Measurements from ENCODE around the gene AP4S1.

Gene AP4S1

GRCh38 chr14:31110872-31111271 lies 85.4 kb downstream of the AP4S1 start:
- H3K9me3 ChIP-seq, result no peaks in the 10 kb centered on the region
- TF ChIP-seq CTCF (IDR thresholded peaks at IDR 0.05; ENCODE audit: low read depth, low read length), result no peak
- H3K27me3 ChIP-seq, result no peaks in the 10 kb centered on the region
- no peaks in the 10 kb centered on the region for H3K4me1 ChIP-seq
- no peak for DNase-seq
- H3K4me3 ChIP-seq (ENCODE audit: low read depth, low read length), result no peak overlapping the region
- peaks cover 69% of the 10 kb centered on the region for H3K36me3 ChIP-seq

GRCh38 chr14:31113794-31114193 lies 88.3 kb downstream of the AP4S1 start:
- Histone ChIP-seq H3K36me3 (peaks cover 71% of the 10 kb centered on the region), H3K27me3 (no peaks in the 10 kb centered on the region), H3K4me3 (ENCODE audit: low read depth, low read length) (no peak overlapping the region), H3K4me1 (no peaks in the 10 kb centered on the region), H3K9me3 (no peaks in the 10 kb centered on the region)
- no peak for DNase-seq
- TF ChIP-seq CTCF (IDR thresholded peaks at IDR 0.05; ENCODE audit: low read depth, low read length), result no peak

- H3K36me3 ChIP-seq, result peaks cover 80% of the 10 kb centered on the region
- no peak for TF ChIP-seq CTCF (IDR thresholded peaks at IDR 0.05; ENCODE audit: low read depth, low read length)
These were observed 93.4 kb downstream of the AP4S1 start for GRCh38 chr14:31118892-31119291.

GRCh38 chr14:31122098-31122611 lies 96.7 kb downstream of the AP4S1 start:
- no peaks in the 10 kb centered on the region for H3K9me3 ChIP-seq
- no peak for TF ChIP-seq CTCF (IDR thresholded peaks at IDR 0.05; ENCODE audit: low read depth, low read length)
- peaks cover 72% of the 10 kb centered on the region for H3K36me3 ChIP-seq
- H3K27me3 ChIP-seq, result no peaks in the 10 kb centered on the region
- no peak for DNase-seq
- H3K4me1 ChIP-seq, result no peaks in the 10 kb centered on the region
- H3K4me3 ChIP-seq (ENCODE audit: low read depth, low read length), result no peak overlapping the region

More at GRCh38 chr14:31118892-31119291, 93.4 kb downstream of the AP4S1 start:
- Histone ChIP-seq H3K4me1 (no peaks in the 10 kb centered on the region), H3K27me3 (no peaks in the 10 kb centered on the region), H3K9me3 (no peaks in the 10 kb centered on the region), H3K4me3 (ENCODE audit: low read depth, low read length) (no peak overlapping the region)
- DNase-seq, result no peak

- peaks cover 70% of the 10 kb centered on the region for H3K36me3 ChIP-seq
- TF ChIP-seq CTCF (IDR thresholded peaks at IDR 0.05; ENCODE audit: low read depth, low read length), result no peak
- H3K27me3 ChIP-seq, result no peaks in the 10 kb centered on the region
- H3K4me1 ChIP-seq, result no peaks in the 10 kb centered on the region
- no peaks in the 10 kb centered on the region for H3K9me3 ChIP-seq
- no peak overlapping the region for H3K4me3 ChIP-seq (ENCODE audit: low read depth, low read length)
- no peak for DNase-seq
These were observed 97.5 kb downstream of the AP4S1 start for GRCh38 chr14:31122921-31123320.

GRCh38 chr14:31124197-31124596 lies 98.7 kb downstream of the AP4S1 start:
- no peak for TF ChIP-seq CTCF (IDR thresholded peaks at IDR 0.05; ENCODE audit: low read depth, low read length)
- no peaks in the 10 kb centered on the region for H3K27me3 ChIP-seq
- H3K4me1 ChIP-seq, result no peaks in the 10 kb centered on the region
- peaks cover 70% of the 10 kb centered on the region for H3K36me3 ChIP-seq
- no peak for DNase-seq
- H3K9me3 ChIP-seq, result no peaks in the 10 kb centered on the region
- H3K4me3 ChIP-seq (ENCODE audit: low read depth, low read length), result no peak overlapping the region
